H1 (cell line): ENCODE results near the gene EML1. TPM values are rescaled to one million over a fixed set of nuclear protein-coding genes. Genes with fewer than 3 reads are reported as not detected.

Experiments
- CTCF ChIA-PET: fragments of 300-600 bp; sonication (Branson Sonifier 250); formaldehyde crosslinking; loops from one replicate; lab custom pipeline; 2021; ENCODE audit not compliant: partially characterized antibody; lab: Charles Lee
- POLR2A ChIA-PET: fragments of 300-600 bp; sonication (Branson Sonifier 250); formaldehyde crosslinking; loops from one replicate; lab custom pipeline; 2021; ENCODE audit warnings: inconsistent platforms; ENCODE audit not compliant: partially characterized antibody; lab: Charles Lee
- DNase-seq, 2 experiments: peaks; one replicate each; pipeline versions ENCODE4 v3.0.0 to v3.0.0-alpha.2; 2010 to 2022; ENCODE audit warnings: low spot score in 2 of 2, low read depth in 1 of 2, mixed read lengths in 1 of 2
- FAIRE-seq: peaks from 2 replicates; lab custom pipeline; 2011; peaks lifted over from hg19 to GRCh38; lab: Jason Lieb, UNC
- H2AFZ ChIP-seq: 2 replicates; pipeline ENCODE4 v1.8.1; 2012; ENCODE audit warnings: low read length, inconsistent platforms
- H2AK5ac ChIP-seq: 2 replicates; pipeline ENCODE4 v1.6.1; 2013; ENCODE audit warnings: low read depth, low read length
- H2BK120ac ChIP-seq: replicated peaks from 2 replicates; pipeline ENCODE3; 2013; ENCODE audit warnings: low read depth, low read length, inconsistent platforms
- H2BK12ac ChIP-seq: 2 replicates; pipeline ENCODE4 v1.6.1; 2013; ENCODE audit warnings: low read depth, low read length
- H2BK15ac ChIP-seq: 2 replicates; pipeline ENCODE4 v1.6.1; 2013; ENCODE audit warnings: low read length
- H2BK20ac ChIP-seq: 2 replicates; pipeline ENCODE4 v1.6.1; 2013; ENCODE audit warnings: low read length
- H2BK5ac ChIP-seq: 2 replicates; pipeline ENCODE4 v1.6.1; 2013; ENCODE audit warnings: low read depth, low read length
- H3K14ac ChIP-seq: 2 replicates; pipeline ENCODE4 v1.6.1; 2013; ENCODE audit warnings: inconsistent platforms; ENCODE audit not compliant: insufficient read length
- H3K18ac ChIP-seq: 2 replicates; pipeline ENCODE4 v1.6.1; 2013; ENCODE audit warnings: low read length; ENCODE audit errors: extremely low read depth
- H3K23ac ChIP-seq: 2 replicates; pipeline ENCODE4 v1.6.1; 2013; ENCODE audit warnings: inconsistent platforms; ENCODE audit not compliant: insufficient read length
- H3K23me2 ChIP-seq: 2 replicates; pipeline ENCODE4 v1.6.1; 2013; ENCODE audit warnings: low read depth, low read length
- H3K27ac ChIP-seq: 2 replicates; pipeline ENCODE4 v1.6.1; 2011; ENCODE audit warnings: low read depth, low read length, inconsistent platforms
- H3K27me3 ChIP-seq, 4 experiments: replicated peaks in 1 of 4; 1 replicate in 1 of 4; 2 replicates in 3 of 4; pipeline versions ENCODE4 v1.6.1 to v1.8.1; 2011 to 2013; ENCODE audit warnings: low read length in 3 of 4, mild to moderate bottlenecking in 3 of 4, inconsistent platforms in 2 of 4, mixed read lengths in 2 of 4, moderate library complexity in 1 of 4; ENCODE audit not compliant: control insufficient read depth in 3 of 4, insufficient read depth in 3 of 4; ENCODE audit errors: extremely low read depth in 1 of 4
- H3K36me3 ChIP-seq, 4 experiments: 2 replicates each; pipeline versions ENCODE4 v1.6.1 to v1.8.1; 2011 to 2013; ENCODE audit warnings: mild to moderate bottlenecking in 4 of 4, low read length in 3 of 4, moderate library complexity in 2 of 4, control low read depth in 1 of 4, inconsistent platforms in 1 of 4; ENCODE audit not compliant: insufficient read depth in 4 of 4, control insufficient read depth in 2 of 4
- H3K4ac ChIP-seq: replicated peaks from 2 replicates; pipeline ENCODE3; 2013; ENCODE audit warnings: low read length, low read depth, mixed read lengths, inconsistent platforms; ENCODE audit not compliant: insufficient read length
- H3K4me1 ChIP-seq, 4 experiments: replicated peaks in 1 of 4; 1 replicate in 1 of 4; 2 replicates in 3 of 4; pipeline versions ENCODE4 v1.6.1 to v1.8.1; 2011 to 2013; ENCODE audit warnings: low read length in 3 of 4, inconsistent platforms in 2 of 4, mixed read lengths in 1 of 4; ENCODE audit not compliant: insufficient read depth in 4 of 4, control insufficient read depth in 3 of 4
- H3K4me2 ChIP-seq, 2 experiments: 2 replicates each; pipeline versions ENCODE4 v1.6.1 to v1.8.1; 2011 to 2013; ENCODE audit warnings: low read depth in 2 of 2, low read length in 2 of 2, control low read depth in 1 of 2, inconsistent platforms in 1 of 2, mild to moderate bottlenecking in 1 of 2; ENCODE audit not compliant: insufficient read depth in 1 of 2
- H3K4me3 ChIP-seq, 4 experiments: fragments of 200-600, 300-600 bp in 1 of 4; sonication (generic), shearing (Covaris generic), sonication (Bioruptor Twin) in 1 of 4; 2 replicates each; pipeline versions ENCODE4 v1.5.1 to v1.8.1; 2011 to 2016; ENCODE audit warnings: low read length in 4 of 4, low read depth in 3 of 4, control low read depth in 2 of 4, inconsistent platforms in 2 of 4, mild to moderate bottlenecking in 2 of 4, mixed read lengths in 1 of 4, moderate library complexity in 1 of 4; ENCODE audit not compliant: insufficient read depth in 2 of 4; ENCODE audit errors: extremely low read depth in 1 of 4
- H3K56ac ChIP-seq: replicated peaks from 2 replicates; pipeline ENCODE3; 2013; ENCODE audit warnings: low read depth, mild to moderate bottlenecking, mixed read lengths, low read length, inconsistent platforms; ENCODE audit not compliant: insufficient read length
- H3K79me1 ChIP-seq: 2 replicates; pipeline ENCODE4 v1.6.1; 2013; ENCODE audit warnings: low read depth, low read length, control low read depth
- H3K79me2 ChIP-seq, 2 experiments: 2 replicates each; pipeline versions ENCODE4 v1.6.1 to v1.8.1; 2012 to 2013; ENCODE audit warnings: low read length in 2 of 2, mild to moderate bottlenecking in 2 of 2, inconsistent platforms in 1 of 2; ENCODE audit not compliant: insufficient read depth in 2 of 2, control insufficient read depth in 1 of 2
- H3K9ac ChIP-seq, 4 experiments: replicated peaks in 1 of 4; 1 replicate in 1 of 4; 2 replicates in 3 of 4; pipeline versions ENCODE4 v1.6.1 to v1.8.1; 2011 to 2013; ENCODE audit warnings: low read depth in 3 of 4, low read length in 3 of 4, control low read depth in 2 of 4, mild to moderate bottlenecking in 2 of 4, moderate library complexity in 2 of 4, inconsistent platforms in 1 of 4; ENCODE audit errors: extremely low read depth in 1 of 4
- H3K9me3 ChIP-seq, 2 experiments: 2 replicates each; pipeline versions ENCODE4 v1.6.1 to v1.8.1; 2012 to 2013; ENCODE audit warnings: mild to moderate bottlenecking in 2 of 2, moderate library complexity in 2 of 2, control low read depth in 1 of 2, inconsistent platforms in 1 of 2, low read depth in 1 of 2, low read length in 1 of 2, mixed read lengths in 1 of 2; ENCODE audit not compliant: insufficient read depth in 2 of 2
- H4K20me1 ChIP-seq, 2 experiments: replicated peaks in 1 of 2; 2 replicates each; pipeline versions ENCODE3 to v1.8.1; 2011 to 2013; ENCODE audit warnings: inconsistent platforms in 2 of 2, low read length in 2 of 2, mild to moderate bottlenecking in 1 of 2; ENCODE audit not compliant: insufficient read depth in 2 of 2, control insufficient read depth in 1 of 2
- H4K5ac ChIP-seq: 2 replicates; pipeline ENCODE4 v1.6.1; 2013; ENCODE audit warnings: low read length, low read depth, mixed read lengths, inconsistent platforms; ENCODE audit not compliant: insufficient read length
- H4K8ac ChIP-seq: 2 replicates; pipeline ENCODE4 v1.8.0; 2013; ENCODE audit warnings: mild to moderate bottlenecking, moderate library complexity, low read length, inconsistent platforms; ENCODE audit not compliant: insufficient read depth; ENCODE audit errors: extremely low read depth
- H4K91ac ChIP-seq: replicated peaks from 2 replicates; pipeline ENCODE3; 2013; ENCODE audit warnings: low read length, mixed read lengths, inconsistent platforms; ENCODE audit not compliant: insufficient read length
- ATF3 ChIP-seq: IDR thresholded peaks from 2 replicates; pipeline ENCODE4 v1.6.1; 2011; ENCODE audit warnings: low read depth, mild to moderate bottlenecking, low read length; ENCODE audit not compliant: insufficient read depth
- BCL11A ChIP-seq, 2 experiments: IDR thresholded peaks; one replicate each; pipeline ENCODE4 v1.6.1; 2011; ENCODE audit warnings: low read depth in 2 of 2, low read length in 2 of 2, mild to moderate bottlenecking in 2 of 2
- CBX8 ChIP-seq: fragments of 300-800, 300-1000 bp; sonication (generic); IDR thresholded peaks from 2 replicates; pipeline ENCODE4 v1.7.1; 2016; ENCODE audit warnings: low read depth, low read length, borderline replicate concordance
- FOSL1 ChIP-seq: IDR thresholded peaks from 2 replicates; pipeline ENCODE4 v1.6.1; 2011; ENCODE audit warnings: mild to moderate bottlenecking, low read depth, low read length, moderate library complexity; ENCODE audit not compliant: insufficient read depth
- HDAC6 ChIP-seq: IDR thresholded peaks from one replicate; pipeline ENCODE4 v1.7.1; 2012; ENCODE audit warnings: low read depth, mild to moderate bottlenecking, inconsistent platforms, low read length, moderate library complexity
- KDM1A ChIP-seq: fragments of 200-600, 300-600 bp; sonication (generic); IDR thresholded peaks from 2 replicates; pipeline ENCODE4 v1.7.1; 2016; ENCODE audit warnings: mild to moderate bottlenecking, low read length, borderline replicate concordance
- POLR2AphosphoS5 ChIP-seq: IDR thresholded peaks from 2 replicates; pipeline ENCODE4 v1.6.1; 2011; ENCODE audit warnings: low read depth, low read length
- POU5F1 ChIP-seq: IDR thresholded peaks from 2 replicates; pipeline ENCODE4 v1.6.1; 2011; ENCODE audit warnings: low read depth, mild to moderate bottlenecking, low read length, moderate library complexity
- SIRT6 ChIP-seq: IDR thresholded peaks from one replicate; pipeline ENCODE4 v1.7.1; 2012; ENCODE audit warnings: low read length, inconsistent platforms
- SP4 ChIP-seq: IDR thresholded peaks from 2 replicates; pipeline ENCODE4 v1.6.1; 2012; ENCODE audit warnings: low read length, inconsistent platforms
- SRF ChIP-seq: IDR thresholded peaks from 2 replicates; pipeline ENCODE4 v1.6.1; 2011; ENCODE audit warnings: mild to moderate bottlenecking, low read depth, low read length, moderate library complexity
- SUZ12 ChIP-seq: fragments of 200-600 bp; sonication (generic); IDR thresholded peaks from 2 replicates; pipeline ENCODE4 v1.6.1; 2012; ENCODE audit warnings: mild to moderate bottlenecking, inconsistent platforms, low read length, moderate library complexity, mixed read lengths
- ZNF274 ChIP-seq: IDR thresholded peaks from 2 replicates; pipeline ENCODE4 v1.7.0; 2012; ENCODE audit warnings: low read length, borderline replicate concordance; ENCODE audit errors: extremely low read depth
- WGBS, 2 experiments: shearing (Covaris generic) in 1 of 2; methylation state at CpG; one replicate each; pipeline versions ENCODE4 v1.1.6 to v1.1.7; 2013 to 2015; ENCODE audit warnings: low lambda C conversion rate in 2 of 2, mixed read lengths in 2 of 2, inconsistent platforms in 1 of 2, low coverage in 1 of 2, missing lambda C conversion rate in 1 of 2; ENCODE audit not compliant: insufficient replicate concordance in 2 of 2, insufficient coverage in 1 of 2, insufficient read length in 1 of 2; ENCODE audit errors: extremely low coverage in 1 of 2, missing lambda C conversion rate in 1 of 2; 5-methylcytosine and 5-hydroxymethylcytosine counted together
- polyA plus RNA-seq, 7 experiments: library from polyadenylated mRNA; depleted of rRNA in 3 of 7; stranded (reverse) in 5 of 7; unstranded in 2 of 7; fragments of >200 nt in 5 of 7; fragments of 200-250 nt in 2 of 7; gene quantifications; 1 replicate in 5 of 7; 2 replicates in 1 of 7; 4 replicates in 1 of 7; pipeline versions ENCODE4 v1.2.1 to v1.2.3, GENCODE V29; 2011 to 2013; ENCODE audit warnings: missing spikeins in 2 of 7, mixed read lengths in 2 of 7
- total RNA-seq: library from RNA; stranded (reverse); fragmentation: NEBNext Ultra II Directional; extraction: Animal tissue kit (Norgen Biotek cat#: 25700); gene quantifications from 2 replicates; pipeline ENCODE4 v1.2.1, GENCODE V29; 2021

The EML1 gene
- total and polyA plus RNA-seq, 2 of the 8 experiments (the other 6 are each of a cell fraction or from before 2014, with no cell fraction given) = 11.1 to 24.7 TPM

DNA sequence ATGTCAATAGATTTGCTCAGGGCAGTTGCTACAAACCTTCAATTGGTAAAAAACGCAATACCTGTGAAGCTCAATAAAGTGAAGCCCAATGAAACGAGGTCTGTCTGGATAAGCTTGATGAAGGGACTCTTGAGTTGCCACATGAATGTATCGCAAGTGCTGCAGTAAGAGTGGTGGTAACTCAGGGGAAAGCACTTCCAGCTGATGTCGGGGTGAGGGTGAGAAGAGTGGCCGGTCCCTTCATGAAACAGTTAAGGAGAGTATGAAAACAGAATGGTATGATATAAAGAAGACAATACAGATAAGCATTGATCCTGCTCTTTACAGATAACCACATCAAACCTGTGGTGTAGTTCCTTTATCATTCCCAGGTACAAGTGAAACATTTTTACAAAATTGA lies 188.6 kb downstream of the EML1 start:
- POLR2A ChIA-PET = no interaction called here
- no peak overlapping the region for H3K27ac ChIP-seq
- no peak for FAIRE-seq
- TF ChIP-seq KDM1A (no peak), SUZ12 (no peak), ATF3 (no peak), HDAC6 (no peak), SIRT6 (no peak), SP4 (no peak), CBX8 (no peak), POLR2AphosphoS5 (no peak), ZNF274 (no peak), BCL11A (IDR thresholded peaks at IDR 0.05; ENCODE audit: low read depth in 2 of 2, low read length in 2 of 2) (no peak), POU5F1 (no peak), SRF (no peak), FOSL1 (no peak)

More for the DNA sequence above, 188.6 kb downstream of the EML1 start:
- Histone ChIP-seq H3K23me2 (no peaks in the 10 kb centered on the region), H2BK15ac (no peak overlapping the region), H3K27me3 (no peaks in the 10 kb centered on the region), H3K14ac (no peak overlapping the region), H3K36me3 (0 out of 8 replicates have a peak, but pooled peaks cover 0 to 2% (median 0%) of the 10 kb centered on the region in 4 experiments), H4K91ac (no peak overlapping the region), H2BK5ac (no peak overlapping the region), H2AK5ac (no peak overlapping the region), H3K9me3 (peaks cover 6% of the 10 kb centered on the region in 2 experiments; a peak in 2 of 4 replicates), H3K4me1 (0 out of 7 replicates have a peak, but pooled peaks cover 0 to under 1% (median 0%) of the 10 kb centered on the region in 4 experiments), H2BK120ac (no peak overlapping the region), H3K9ac (no peak overlapping the region), H4K5ac (no peak overlapping the region), H2BK20ac (no peak overlapping the region), H4K20me1 (peaks cover 2% of the 10 kb centered on the region in 2 experiments), H3K4ac (no peak overlapping the region), H3K56ac (no peak overlapping the region), H3K18ac (no peak overlapping the region), H2BK12ac (no peak overlapping the region), H2AFZ (no peak overlapping the region), H3K79me1 (peaks cover 7% of the 10 kb centered on the region; the same call in 1 of the 2 replicates), H3K4me3 (no peak overlapping the region), H3K23ac (no peak overlapping the region), H4K8ac (no peak overlapping the region), H3K79me2 (peaks cover 0 to 35% of the 10 kb centered on the region in 2 experiments; a peak in 2 of 4 replicates), H3K4me2 (no peak overlapping the region)
- DNase-seq = no peak
- 91% methylated on average over 5 of the region's 5 CpGs; no CpG with 5 or more reads in 1 of the 2 experiments for WGBS, 2 experiments
- CTCF ChIA-PET = interaction anchor here (0.7 to 4.5 kb wide), 28 partner anchors 9 to 212 kb away, joined by 3 to 44 read pairs (median 5); no protein-coding TSS in a partner anchor
